ENCODE data around the gene TRAF3. TPM values are rescaled to one million over a fixed set of nuclear protein-coding genes. Genes with fewer than 3 reads are reported as not detected.

Gene TRAF3
- total and polyA plus RNA-seq, 12 donors: 2.3 to 15.6 (median 10.2) TPM

DNA sequence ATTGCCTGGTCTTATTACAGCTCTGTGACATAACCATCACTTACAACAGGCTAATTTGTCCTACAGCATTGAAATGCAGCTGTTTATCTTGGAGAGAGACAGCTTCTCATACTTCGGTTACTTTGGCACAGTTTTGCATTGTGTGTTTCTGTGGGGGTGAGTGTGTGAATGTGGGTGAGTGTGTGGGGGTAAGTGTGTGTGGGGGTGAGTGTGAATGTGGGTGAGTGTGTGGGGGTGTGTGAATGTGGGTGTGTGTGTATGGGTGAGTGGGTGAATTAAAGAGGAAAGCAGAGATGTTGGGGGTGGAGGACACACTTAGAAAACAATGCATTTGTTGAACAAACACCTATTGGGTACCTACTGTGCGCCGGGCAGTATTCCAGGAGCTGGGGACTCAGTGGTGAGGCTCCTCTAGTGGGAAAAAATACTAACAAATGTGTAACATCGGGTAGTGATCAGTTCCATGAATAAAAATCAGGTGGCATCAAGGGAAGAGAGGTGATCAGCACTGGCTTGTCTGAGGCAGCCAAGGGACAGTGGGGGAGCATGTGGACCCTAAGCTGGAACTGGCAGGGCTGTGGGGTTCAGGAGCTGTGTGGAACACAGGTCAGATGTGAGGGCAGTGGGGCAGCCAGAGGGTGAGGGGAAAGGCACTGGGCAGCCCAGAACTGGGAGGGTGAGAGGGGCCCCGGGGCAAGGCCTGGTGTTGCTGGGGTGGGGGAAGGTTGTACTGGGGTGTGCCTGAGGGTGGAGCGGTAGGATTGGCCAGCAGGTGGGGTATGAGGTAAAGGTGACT is 101.1 kb downstream of the TRAF3 start:
- H3K4me1 ChIP-seq: no peaks in the 10 kb centered on the region
- TF ChIP-seq, protein P1, sequence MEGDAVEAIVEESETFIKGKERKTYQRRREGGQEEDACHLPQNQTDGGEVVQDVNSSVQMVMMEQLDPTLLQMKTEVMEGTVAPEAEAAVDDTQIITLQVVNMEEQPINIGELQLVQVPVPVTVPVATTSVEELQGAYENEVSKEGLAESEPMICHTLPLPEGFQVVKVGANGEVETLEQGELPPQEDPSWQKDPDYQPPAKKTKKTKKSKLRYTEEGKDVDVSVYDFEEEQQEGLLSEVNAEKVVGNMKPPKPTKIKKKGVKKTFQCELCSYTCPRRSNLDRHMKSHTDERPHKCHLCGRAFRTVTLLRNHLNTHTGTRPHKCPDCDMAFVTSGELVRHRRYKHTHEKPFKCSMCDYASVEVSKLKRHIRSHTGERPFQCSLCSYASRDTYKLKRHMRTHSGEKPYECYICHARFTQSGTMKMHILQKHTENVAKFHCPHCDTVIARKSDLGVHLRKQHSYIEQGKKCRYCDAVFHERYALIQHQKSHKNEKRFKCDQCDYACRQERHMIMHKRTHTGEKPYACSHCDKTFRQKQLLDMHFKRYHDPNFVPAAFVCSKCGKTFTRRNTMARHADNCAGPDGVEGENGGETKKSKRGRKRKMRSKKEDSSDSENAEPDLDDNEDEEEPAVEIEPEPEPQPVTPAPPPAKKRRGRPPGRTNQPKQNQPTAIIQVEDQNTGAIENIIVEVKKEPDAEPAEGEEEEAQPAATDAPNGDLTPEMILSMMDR (IDR thresholded peaks at IDR 0.05): no peak
- no peak overlapping the region for H3K4me3 ChIP-seq
- no peaks in the 10 kb centered on the region for H3K27me3 ChIP-seq
- H3K36me3 ChIP-seq: peaks cover 0 to 95% (median 6%) of the 10 kb centered on the region in 9 donors
- H3K27ac ChIP-seq: no peak overlapping the region
- intact Hi-C loops (cut with DNase I): loop anchor here in 1 of 10 donors (5.0 kb wide), 1 partner anchor 209 kb away; no protein-coding TSS in a partner anchor
- DNase-seq (no peak), ATAC-seq (no peak)
- H3K9me3 ChIP-seq: no peaks in the 10 kb centered on the region
- 89 to 91% methylated on average over 6 of the region's 6 CpGs for WGBS, 2 donors

DNA sequence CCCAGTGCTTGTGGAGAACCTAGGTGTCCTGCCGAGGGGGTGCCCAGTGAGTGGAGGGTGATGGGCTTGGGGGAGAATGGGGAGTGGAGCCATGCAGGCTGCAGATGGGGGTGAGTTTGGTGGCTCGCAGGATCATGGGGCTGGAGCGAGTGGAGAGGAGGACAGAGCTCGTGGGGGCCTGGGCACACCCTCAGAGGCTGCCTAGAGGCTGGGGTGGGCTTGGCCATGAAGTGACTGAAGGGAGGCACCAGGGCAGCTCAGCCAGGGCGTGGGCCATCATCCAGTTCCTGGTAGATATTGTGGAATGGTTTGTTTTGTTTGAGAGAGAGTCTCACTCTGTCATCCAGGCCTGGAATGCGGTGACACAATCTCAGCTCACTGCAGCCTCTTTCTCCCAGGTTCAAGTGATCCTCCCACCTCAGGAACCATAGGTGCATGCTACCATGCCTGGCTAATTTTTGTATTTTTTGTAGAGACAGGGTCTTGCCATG is 101.8 kb downstream of the TRAF3 start:
- Histone ChIP-seq H3K9me3 (no peaks in the 10 kb centered on the region), H3K27me3 (no peaks in the 10 kb centered on the region), H3K4me1 (no peaks in the 10 kb centered on the region), H3K27ac (no peak overlapping the region), H3K4me3 (no peak overlapping the region), H3K36me3 (peaks cover 0 to 95% (median 6%) of the 10 kb centered on the region in 9 donors)
- TF ChIP-seq, protein P1 (IDR thresholded peaks at IDR 0.05): no peak
- intact Hi-C loops (cut with DNase I): loop anchor here in 1 of 10 donors (5.0 kb wide), 1 partner anchor 208 kb away; no protein-coding TSS in a partner anchor
- no peak for DNase-seq
- no peak for ATAC-seq
- 95 to 96% methylated on average over 6 of the region's 6 CpGs for WGBS, 2 donors

DNA sequence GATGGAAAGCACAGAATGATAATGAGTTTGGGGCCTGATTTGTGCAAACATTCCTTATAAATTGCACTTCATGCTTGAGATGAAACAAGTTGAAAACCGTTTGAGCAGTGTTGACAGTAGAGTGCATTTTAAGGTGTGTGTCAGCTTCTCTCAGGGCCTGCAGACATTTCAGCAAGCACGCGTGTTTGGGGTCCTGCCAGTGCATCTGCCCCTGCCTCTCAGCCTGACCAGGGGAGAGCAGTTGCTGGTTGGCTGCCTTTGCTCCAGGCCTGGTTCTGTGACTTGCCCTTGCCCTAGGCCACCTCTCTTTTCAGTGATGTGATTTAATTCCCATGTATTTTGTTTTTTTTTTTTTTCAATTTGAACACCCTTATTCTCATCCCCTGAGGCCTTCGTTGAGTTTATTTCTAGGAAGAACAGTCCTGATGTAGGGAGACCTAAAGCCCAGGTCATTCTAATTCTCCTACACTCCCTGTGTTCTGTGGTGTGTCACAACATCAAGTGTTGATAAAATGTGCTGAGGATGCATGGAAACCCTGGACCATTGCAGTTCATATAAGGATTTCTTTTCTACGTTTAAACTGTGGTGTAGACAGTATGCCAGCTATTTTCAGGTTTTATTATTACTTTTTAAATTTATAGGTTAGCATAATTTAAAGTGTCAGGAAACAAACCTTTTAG is 105.1 kb downstream of the TRAF3 start:
- DNase-seq (no peak), ATAC-seq (no peak)
- WGBS, 2 donors: 66 to 89% methylated on average over 5 of the region's 5 CpGs
- Histone ChIP-seq H3K9me3 (no peaks in the 10 kb centered on the region), H3K27ac (no peak overlapping the region), H3K27me3 (no peaks in the 10 kb centered on the region), H3K4me1 (no peaks in the 10 kb centered on the region), H3K36me3 (peaks cover 0 to 95% (median 3%) of the 10 kb centered on the region in 9 donors), H3K4me3 (no peak overlapping the region)
- intact Hi-C loops (cut with DNase I): no loop called here
- TF ChIP-seq, protein P1 (IDR thresholded peaks at IDR 0.05): no peak

DNA sequence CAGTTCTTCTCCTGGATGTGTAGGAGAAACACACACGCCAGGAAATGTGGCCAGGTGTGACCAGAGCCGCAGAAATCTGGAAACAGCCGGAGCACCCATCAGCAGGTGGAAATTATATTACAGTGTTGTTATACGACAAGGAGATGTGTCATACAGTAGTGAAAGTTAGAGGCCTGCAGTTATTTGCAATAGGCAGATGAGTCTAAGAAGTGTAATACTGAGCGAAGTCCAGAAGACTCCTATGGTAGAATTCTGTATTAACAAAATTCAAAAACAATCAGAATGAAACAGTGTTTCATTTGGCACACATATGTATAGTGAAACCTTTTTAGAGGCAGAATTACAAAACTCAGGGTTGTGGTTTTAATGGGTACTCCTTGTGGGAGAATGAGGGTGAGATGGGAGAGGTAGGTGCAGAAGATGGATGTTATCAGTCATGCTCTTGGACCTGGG is 105.9 kb downstream of the TRAF3 start:
- ATAC-seq: no peak
- H3K27ac ChIP-seq: no peak overlapping the region
- WGBS, 2 donors: 91 to 95% methylated on average over 5 of the region's 5 CpGs
- H3K4me3 ChIP-seq: no peak overlapping the region
- TF ChIP-seq, protein P1 (IDR thresholded peaks at IDR 0.05): no peak
- no peak for DNase-seq
- intact Hi-C loops (cut with DNase I): no loop called here
- no peaks in the 10 kb centered on the region for H3K4me1 ChIP-seq
- no peaks in the 10 kb centered on the region for H3K27me3 ChIP-seq
- peaks cover 0 to 96% (median 3%) of the 10 kb centered on the region in 9 donors for H3K36me3 ChIP-seq
- no peaks in the 10 kb centered on the region for H3K9me3 ChIP-seq
